H9 (cell line): Measurements from ENCODE around the gene ACTN1. TPM values are rescaled to one million over a fixed set of nuclear protein-coding genes. Genes with fewer than 3 reads are reported as not detected.
A peak's percentile ranks its signal among the peaks of the same experiment; 100 is the strongest.

Experiments used
- DNase-seq: peaks from one replicate; pipeline ENCODE4 v3.0.0-alpha.2; 2017
- H2AFZ ChIP-seq: one replicate; pipeline ENCODE4 v1.6.1; 2013; ENCODE audit warnings: mild to moderate bottlenecking, low read length, control low read depth, moderate library complexity
- H2AK5ac ChIP-seq: 2 replicates; pipeline ENCODE4 v1.6.1; 2013; ENCODE audit warnings: low read length, control low read depth, mixed read lengths; ENCODE audit not compliant: insufficient read length
- H2BK120ac ChIP-seq: one replicate; pipeline ENCODE4 v1.6.1; 2013; ENCODE audit warnings: low read depth, mild to moderate bottlenecking, low read length, control low read depth, inconsistent platforms; ENCODE audit not compliant: poor library complexity, severe bottlenecking
- H2BK12ac ChIP-seq: 2 replicates; pipeline ENCODE4 v1.6.1; 2013; ENCODE audit warnings: low read length, control low read depth, mixed read lengths, low read depth; ENCODE audit not compliant: insufficient read length
- H2BK15ac ChIP-seq: 2 replicates; pipeline ENCODE4 v1.6.1; 2013; ENCODE audit warnings: low read depth, low read length, control low read depth
- H2BK20ac ChIP-seq: one replicate; pipeline ENCODE4 v1.6.1; 2013; ENCODE audit warnings: low read depth, mild to moderate bottlenecking, low read length, control low read depth, inconsistent platforms; ENCODE audit not compliant: poor library complexity, severe bottlenecking
- H2BK5ac ChIP-seq: 2 replicates; pipeline ENCODE4 v1.6.1; 2013; ENCODE audit warnings: low read length, control low read depth, mixed read lengths; ENCODE audit not compliant: insufficient read length
- H3K14ac ChIP-seq: 2 replicates; pipeline ENCODE4 v1.6.1; 2013; ENCODE audit warnings: low read length, control low read depth; ENCODE audit not compliant: insufficient read depth
- H3K18ac ChIP-seq: 2 replicates; pipeline ENCODE4 v1.6.1; 2013; ENCODE audit warnings: low read depth, mild to moderate bottlenecking, mixed read lengths, low read length, control low read depth; ENCODE audit not compliant: insufficient read length
- H3K23ac ChIP-seq: 2 replicates; pipeline ENCODE4 v1.6.1; 2013; ENCODE audit warnings: low read length, control low read depth, mixed read lengths, low read depth; ENCODE audit not compliant: insufficient read length
- H3K23me2 ChIP-seq: 2 replicates; pipeline ENCODE4 v1.6.1; 2013; ENCODE audit warnings: low read depth, mild to moderate bottlenecking, mixed read lengths, low read length, control low read depth; ENCODE audit not compliant: insufficient read length, poor library complexity, severe bottlenecking
- H3K27ac ChIP-seq: 2 replicates; pipeline ENCODE4 v1.5.1; 2013; ENCODE audit warnings: low read length, control low read depth, mixed read lengths, low read depth; ENCODE audit not compliant: insufficient read length
- H3K27me3 ChIP-seq: 2 replicates; pipeline ENCODE4 v1.6.1; 2013; ENCODE audit warnings: low read length, control low read depth, inconsistent platforms; ENCODE audit not compliant: insufficient read depth
- H3K4ac ChIP-seq: 2 replicates; pipeline ENCODE4 v1.6.1; 2013; ENCODE audit warnings: low read depth, mild to moderate bottlenecking, control low read depth, inconsistent platforms, low read length, moderate library complexity
- H3K4me1 ChIP-seq: 2 replicates; pipeline ENCODE4 v1.6.1; 2013; ENCODE audit warnings: low read length, control low read depth, inconsistent platforms; ENCODE audit not compliant: insufficient read depth
- H3K4me2 ChIP-seq: 2 replicates; pipeline ENCODE4 v1.6.1; 2013; ENCODE audit warnings: low read length, control low read depth, mixed read lengths; ENCODE audit not compliant: insufficient read length, insufficient read depth
- H3K56ac ChIP-seq: 2 replicates; pipeline ENCODE4 v1.6.1; 2013; ENCODE audit warnings: low read depth, mild to moderate bottlenecking, mixed read lengths, low read length, control low read depth; ENCODE audit not compliant: insufficient read length
- H3K79me1 ChIP-seq: 2 replicates; pipeline ENCODE4 v1.6.1; 2013; ENCODE audit warnings: low read depth, mild to moderate bottlenecking, moderate library complexity, low read length, control low read depth, inconsistent platforms; ENCODE audit not compliant: insufficient read depth, poor library complexity, severe bottlenecking
- H3K79me2 ChIP-seq: 2 replicates; pipeline ENCODE4 v1.6.1; 2013; ENCODE audit warnings: low read length, control low read depth, inconsistent platforms; ENCODE audit not compliant: insufficient read depth
- H3K9ac ChIP-seq: 2 replicates; pipeline ENCODE4 v1.6.1; 2013; ENCODE audit warnings: low read length, control low read depth, mixed read lengths; ENCODE audit not compliant: insufficient read length; ENCODE audit errors: extremely low read depth
- H3K9me3 ChIP-seq: one replicate; pipeline ENCODE4 v1.6.1; 2013; ENCODE audit warnings: low read depth, low read length, inconsistent platforms; ENCODE audit not compliant: control insufficient read depth
- H3T11ph ChIP-seq: one replicate; pipeline ENCODE4 v1.6.1; 2013; ENCODE audit warnings: mild to moderate bottlenecking, low read length, control low read depth, inconsistent platforms
- H4K20me1 ChIP-seq: one replicate; pipeline ENCODE4 v1.6.1; 2013; ENCODE audit not compliant: control insufficient read depth, insufficient read length, insufficient read depth
- H4K5ac ChIP-seq: 2 replicates; pipeline ENCODE4 v1.6.1; 2013; ENCODE audit warnings: low read depth, mild to moderate bottlenecking, mixed read lengths, low read length, control low read depth; ENCODE audit not compliant: insufficient read length
- H4K8ac ChIP-seq: replicated peaks from 2 replicates; pipeline ENCODE4 v1.6.1; 2013; ENCODE audit warnings: low read length, control low read depth, mixed read lengths, low read depth; ENCODE audit not compliant: insufficient read length
- H4K91ac ChIP-seq: 2 replicates; pipeline ENCODE4 v1.6.1; 2013; ENCODE audit warnings: low read depth, mild to moderate bottlenecking, moderate library complexity, mixed read lengths, low read length, control low read depth; ENCODE audit not compliant: insufficient read length
- H3K27ac Mint-ChIP-seq, 3 experiments: 2 replicates in 2 of 3; 3 replicates in 1 of 3; pipeline ENCODE4 v1.8.0; 2020 to 2021; ENCODE audit warnings: mixed read lengths in 3 of 3, mild to moderate bottlenecking in 1 of 3, moderate library complexity in 1 of 3
- H3K27me3 Mint-ChIP-seq: 2 replicates; pipeline ENCODE4 v1.8.0; 2021; ENCODE audit warnings: low read depth, mild to moderate bottlenecking, moderate library complexity, mixed read lengths
- H3K36me3 Mint-ChIP-seq, 3 experiments: 2 replicates in 2 of 3; 3 replicates in 1 of 3; pipeline ENCODE4 v1.8.0; 2020 to 2021; ENCODE audit warnings: low read depth in 3 of 3, mixed read lengths in 3 of 3; ENCODE audit not compliant: insufficient read depth in 1 of 3
- H3K4me1 Mint-ChIP-seq, 2 experiments: 2 replicates each; pipeline ENCODE4 v1.8.0; 2020; ENCODE audit warnings: mixed read lengths in 2 of 2
- H3K4me3 Mint-ChIP-seq, 2 experiments: 2 replicates in 1 of 2; 3 replicates in 1 of 2; pipeline ENCODE4 v1.8.0; 2020 to 2021; ENCODE audit warnings: mild to moderate bottlenecking in 2 of 2, mixed read lengths in 2 of 2, moderate library complexity in 1 of 2
- H3K9me3 Mint-ChIP-seq, 2 experiments: 2 replicates in 1 of 2; 3 replicates in 1 of 2; pipeline ENCODE4 v1.8.0; 2020; ENCODE audit warnings: mild to moderate bottlenecking in 2 of 2, mixed read lengths in 2 of 2, moderate library complexity in 1 of 2
- WGBS: extraction: QIAGEN DNeasy Blood & Tissue Kit; methylation state at CpG from one replicate; pipeline ENCODE4 v1.1.7; 2013; ENCODE audit warnings: missing lambda C conversion rate, low lambda C conversion rate, mixed read lengths; ENCODE audit not compliant: insufficient read length; ENCODE audit errors: extremely low coverage; 5-methylcytosine and 5-hydroxymethylcytosine counted together
- total RNA-seq: library from RNA; stranded (reverse); gene quantifications from 2 replicates; pipeline ENCODE4 v1.2.1, GENCODE V29; 2021
- TF ChIP-seq, protein P1 (sequence below): fragments of 200-600 bp; sonication (generic); conservative IDR thresholded peaks from 3 replicates; pipeline ENCODE4 v1.8.0; 2021; ENCODE audit warnings: antibody characterized with exemption, mild to moderate bottlenecking

Gene ACTN1
- total RNA-seq, 1 experiment from 2014 or later, result 219 TPM

DNA sequence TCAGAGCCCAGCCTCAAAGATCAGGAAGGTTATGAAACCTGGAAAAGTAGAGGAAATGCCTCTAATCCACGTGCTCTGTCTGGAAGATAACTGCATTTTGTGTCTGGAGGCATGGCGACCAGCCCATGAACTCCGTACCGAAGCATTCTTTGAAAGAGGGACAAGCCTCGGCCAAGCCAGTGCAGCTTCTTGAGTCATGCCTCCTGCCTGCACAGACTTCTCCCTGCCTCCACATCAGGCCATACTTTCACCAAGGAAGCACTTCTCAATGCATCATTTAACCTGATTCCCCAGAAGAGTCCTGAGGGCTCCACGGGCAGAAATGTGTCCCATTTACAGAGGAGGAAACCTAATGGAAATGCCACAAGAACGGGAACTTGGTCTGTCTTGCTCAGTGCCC, 3.4 kb downstream of the ACTN1 start:
- no CpG with 5 or more reads among the region's 7 CpGs for WGBS
- Mint-ChIP-seq H3K27ac (peak overlapping the region in 1 of 3 experiments; percentile 25; a peak in 2 of 7 replicates), H3K36me3 (peaks cover 30 to 60% (median 50%) of the 10 kb centered on the region in 3 experiments), H3K4me1 (peaks cover 53 to 57% of the 10 kb centered on the region in 2 experiments), H3K9me3 (no peaks in the 10 kb centered on the region), H3K27me3 (no peaks in the 10 kb centered on the region; the same call in 1 of the 2 replicates), H3K4me3 (no peak overlapping the region)
- H2BK12ac ChIP-seq, result no peak overlapping the region
- no peak overlapping the region for H2AK5ac ChIP-seq
- no peak overlapping the region for H3K4me2 ChIP-seq
- no peak overlapping the region for H3K9ac ChIP-seq
- peaks cover 61% of the 10 kb centered on the region for H3K79me2 ChIP-seq
- H3K23ac ChIP-seq, result no peak overlapping the region
- H3K27ac ChIP-seq, result no peak overlapping the region
- no peak overlapping the region for H4K5ac ChIP-seq
- H3K79me1 ChIP-seq, result peaks cover 8% of the 10 kb centered on the region
- DNase-seq, result no peak
- peaks cover 4% of the 10 kb centered on the region for H4K20me1 ChIP-seq
- H3T11ph ChIP-seq, result no peak overlapping the region
- H2BK120ac ChIP-seq, result no peak overlapping the region
- H3K27me3 ChIP-seq, result no peaks in the 10 kb centered on the region
- TF ChIP-seq, protein P1, sequence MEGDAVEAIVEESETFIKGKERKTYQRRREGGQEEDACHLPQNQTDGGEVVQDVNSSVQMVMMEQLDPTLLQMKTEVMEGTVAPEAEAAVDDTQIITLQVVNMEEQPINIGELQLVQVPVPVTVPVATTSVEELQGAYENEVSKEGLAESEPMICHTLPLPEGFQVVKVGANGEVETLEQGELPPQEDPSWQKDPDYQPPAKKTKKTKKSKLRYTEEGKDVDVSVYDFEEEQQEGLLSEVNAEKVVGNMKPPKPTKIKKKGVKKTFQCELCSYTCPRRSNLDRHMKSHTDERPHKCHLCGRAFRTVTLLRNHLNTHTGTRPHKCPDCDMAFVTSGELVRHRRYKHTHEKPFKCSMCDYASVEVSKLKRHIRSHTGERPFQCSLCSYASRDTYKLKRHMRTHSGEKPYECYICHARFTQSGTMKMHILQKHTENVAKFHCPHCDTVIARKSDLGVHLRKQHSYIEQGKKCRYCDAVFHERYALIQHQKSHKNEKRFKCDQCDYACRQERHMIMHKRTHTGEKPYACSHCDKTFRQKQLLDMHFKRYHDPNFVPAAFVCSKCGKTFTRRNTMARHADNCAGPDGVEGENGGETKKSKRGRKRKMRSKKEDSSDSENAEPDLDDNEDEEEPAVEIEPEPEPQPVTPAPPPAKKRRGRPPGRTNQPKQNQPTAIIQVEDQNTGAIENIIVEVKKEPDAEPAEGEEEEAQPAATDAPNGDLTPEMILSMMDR, result no peak
- no peak overlapping the region for H4K91ac ChIP-seq
- H3K56ac ChIP-seq, result no peak overlapping the region
- H2BK20ac ChIP-seq, result no peak overlapping the region
- no peak overlapping the region for H2AFZ ChIP-seq
- H3K14ac ChIP-seq, result no peak overlapping the region
- no peak overlapping the region for H3K18ac ChIP-seq
- H2BK15ac ChIP-seq, result no peak overlapping the region
- no peak overlapping the region for H4K8ac ChIP-seq
- H3K4me1 ChIP-seq, result peaks cover 17% of the 10 kb centered on the region; the same call in 1 of the 2 replicates
- no peaks in the 10 kb centered on the region for H3K9me3 ChIP-seq
- no peak overlapping the region for H2BK5ac ChIP-seq
- peaks cover 17% of the 10 kb centered on the region for H3K23me2 ChIP-seq
- H3K4ac ChIP-seq, result no peak overlapping the region
